Measurements from ENCODE around the gene EOLA1.
"Not testable (repeated sequence)": the region's sequence is repeated elsewhere in the genome, so short reads cannot be mapped to it uniquely, and the experiment has no call there.

The EOLA1 gene

GRCh38 chrX:149549701-149550100 is 8.9 kb downstream of the EOLA1 start, which contains the start of gene HSFX3:
Gene HSFX3 (minus strand): TSS chrX:149549924. CDS start chrX:149549852, 72 bp downstream.
- not testable (repeated sequence) for H3K4me3 Mint-ChIP-seq, ATAC-seq, H3K9me3 Mint-ChIP-seq, H3K4me1 Mint-ChIP-seq, H3K27ac Mint-ChIP-seq, DNase-seq, H3K27me3 Mint-ChIP-seq

GRCh38 chrX:149550454-149550853 is 9.6 kb downstream of the EOLA1 start:
- ATAC-seq (peak; percentile 69), DNase-seq (peak in 1 of 2 donors; percentile 35)
- not testable (repeated sequence) for H3K27ac Mint-ChIP-seq, H3K4me3 Mint-ChIP-seq, H3K9me3 Mint-ChIP-seq, H3K4me1 Mint-ChIP-seq, H3K27me3 Mint-ChIP-seq

GRCh38 chrX:149551245-149551938 is 10.6 kb downstream of the EOLA1 start:
- H3K4me3 Mint-ChIP-seq, DNase-seq, H3K27ac Mint-ChIP-seq, H3K4me1 Mint-ChIP-seq, H3K27me3 Mint-ChIP-seq, H3K9me3 Mint-ChIP-seq: not testable (repeated sequence)
- ATAC-seq, result peak; percentile 78

- H3K27ac Mint-ChIP-seq, DNase-seq, H3K4me1 Mint-ChIP-seq, H3K27me3 Mint-ChIP-seq, H3K4me3 Mint-ChIP-seq, H3K9me3 Mint-ChIP-seq: not testable (repeated sequence)
- peak; percentile 78 for ATAC-seq
These were observed 11.1 kb downstream of the EOLA1 start for GRCh38 chrX:149551939-149552248.

DNA sequence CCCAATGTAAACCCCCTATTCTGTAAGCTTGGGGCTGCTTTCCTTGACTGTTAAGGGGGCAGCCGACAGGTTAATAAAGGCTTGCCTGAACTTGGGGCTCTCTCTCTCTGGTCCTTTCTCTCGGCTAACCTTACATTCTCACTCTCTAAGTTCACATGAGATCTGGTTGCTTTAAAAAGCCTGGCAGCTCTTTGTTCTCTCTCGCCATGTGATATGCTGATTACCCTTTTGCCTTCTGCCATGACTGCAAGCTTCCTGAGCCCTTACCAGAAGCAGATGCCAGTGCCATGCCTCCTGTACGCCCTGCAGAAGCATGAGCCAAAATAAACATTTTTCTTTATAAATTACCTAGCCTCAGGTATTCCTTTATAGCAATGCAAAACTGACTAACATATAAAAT is 14.4 kb downstream of the EOLA1 start:
- H3K9me3 Mint-ChIP-seq, H3K27me3 Mint-ChIP-seq, DNase-seq, ATAC-seq, H3K4me1 Mint-ChIP-seq, H3K27ac Mint-ChIP-seq, H3K4me3 Mint-ChIP-seq: not testable (repeated sequence)

DNA sequence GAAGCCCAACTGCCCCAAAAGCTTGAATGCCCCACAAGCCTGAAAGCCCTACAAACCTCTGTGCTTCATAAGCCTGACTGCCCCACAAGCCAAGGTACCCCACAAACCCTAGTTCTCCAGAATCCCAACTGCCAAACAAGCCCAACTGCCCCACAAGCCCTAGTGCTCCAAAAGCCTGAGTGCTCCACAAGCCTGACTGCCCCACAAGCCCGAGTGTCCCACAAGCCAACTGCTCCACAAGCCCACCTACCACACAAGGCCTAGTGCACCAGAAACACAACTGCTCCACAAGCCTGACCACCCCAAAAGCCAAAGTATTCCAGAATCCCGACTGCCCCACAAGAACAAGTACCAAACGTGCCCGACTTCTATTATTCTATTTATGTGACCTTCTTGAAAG is 22.5 kb downstream of the EOLA1 start:
- H3K27me3 Mint-ChIP-seq, result no peaks in the 10 kb centered on the region

GRCh38 chrX:149567621-149568417 is 27.0 kb downstream of the EOLA1 start:
- no peaks in the 10 kb centered on the region for H3K9me3 Mint-ChIP-seq

More for the DNA sequence above, 22.5 kb downstream of the EOLA1 start:
- H3K27ac Mint-ChIP-seq, result no peak overlapping the region
- ATAC-seq (no peak), DNase-seq (no peak)
- no peaks in the 10 kb centered on the region for H3K4me1 Mint-ChIP-seq
- no peak overlapping the region for H3K4me3 Mint-ChIP-seq
- H3K9me3 Mint-ChIP-seq, result no peaks in the 10 kb centered on the region

DNA sequence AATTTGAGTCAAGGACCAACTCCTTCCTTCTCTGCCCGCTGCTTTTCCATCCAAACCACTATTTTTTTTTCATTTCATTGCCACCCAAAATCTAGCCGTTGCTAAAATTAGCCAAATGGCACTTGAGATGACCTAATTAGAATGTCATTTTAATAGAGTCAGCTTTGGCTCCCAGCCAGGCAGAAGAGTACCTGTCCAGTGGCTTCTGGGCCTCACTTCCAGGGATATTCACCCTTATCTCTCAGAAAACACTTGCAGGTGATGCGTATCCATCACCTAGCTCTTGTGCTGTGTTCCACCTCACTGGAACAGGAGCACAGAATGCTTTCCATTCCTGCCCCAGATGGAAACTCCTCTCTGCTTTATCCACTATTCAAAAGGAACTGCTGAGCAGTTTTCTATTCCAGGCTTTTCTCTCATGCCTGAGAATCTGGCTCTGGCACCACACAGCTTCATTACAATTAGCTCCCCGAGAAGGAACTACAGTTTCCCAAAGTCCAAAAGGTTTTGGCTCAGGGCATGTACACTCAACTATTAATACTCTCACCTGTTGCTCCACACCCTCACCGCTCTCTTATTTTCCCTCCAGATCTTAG is 28.0 kb downstream of the EOLA1 start:
- Mint-ChIP-seq H3K27me3 (no peaks in the 10 kb centered on the region), H3K9me3 (no peaks in the 10 kb centered on the region), H3K4me1 (peaks cover 14% of the 10 kb centered on the region), H3K27ac (no peak overlapping the region), H3K4me3 (no peak overlapping the region)
- DNase-seq, result no peak
- ATAC-seq, result no peak

More at GRCh38 chrX:149567621-149568417, 27.0 kb downstream of the EOLA1 start:
- peaks cover 11% of the 10 kb centered on the region for H3K4me1 Mint-ChIP-seq
- H3K27ac Mint-ChIP-seq, result no peak overlapping the region
- H3K27me3 Mint-ChIP-seq, result no peaks in the 10 kb centered on the region
- ATAC-seq (no peak), DNase-seq (no peak)
- no peak overlapping the region for H3K4me3 Mint-ChIP-seq

- Mint-ChIP-seq H3K4me3 (no peak overlapping the region), H3K4me1 (peaks cover 14% of the 10 kb centered on the region), H3K27ac (no peak overlapping the region), H3K27me3 (no peaks in the 10 kb centered on the region), H3K9me3 (no peaks in the 10 kb centered on the region)
- DNase-seq (peak in 1 of 2 donors; percentile 16), ATAC-seq (peak; percentile 77)
These were observed 29.0 kb downstream of the EOLA1 start for GRCh38 chrX:149569770-149570169.

- no peak for DNase-seq
- ATAC-seq, result no peak
- H3K27ac Mint-ChIP-seq, result no peak overlapping the region
These were observed 29.9 kb downstream of the EOLA1 start for GRCh38 chrX:149570668-149571067.

DNA sequence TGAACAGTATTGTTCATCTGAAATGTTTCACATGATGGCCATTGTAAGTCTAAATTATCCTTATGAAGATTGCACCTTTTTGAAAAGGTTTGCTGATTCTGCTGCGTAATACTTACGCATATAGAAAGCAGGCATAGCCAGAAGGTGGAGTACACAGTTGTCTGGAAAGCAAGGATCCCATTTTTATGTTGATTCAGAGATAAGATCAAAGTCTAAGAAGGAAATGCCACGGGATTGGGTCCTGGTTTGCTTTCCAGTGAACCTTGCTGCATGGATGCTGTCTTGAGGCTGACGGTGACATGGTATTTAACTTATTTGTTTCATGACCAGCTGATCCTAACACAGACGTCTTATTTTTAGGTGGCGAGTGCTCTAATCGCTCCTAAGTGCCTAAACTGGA is 31.0 kb downstream of the EOLA1 start:
- Mint-ChIP-seq H3K4me1 (peaks cover 14% of the 10 kb centered on the region), H3K9me3 (no peaks in the 10 kb centered on the region), H3K27ac (no peak overlapping the region), H3K27me3 (no peaks in the 10 kb centered on the region), H3K4me3 (no peak overlapping the region)
- no peak for DNase-seq
- ATAC-seq, result no peak

More at GRCh38 chrX:149570668-149571067, 29.9 kb downstream of the EOLA1 start:
- Mint-ChIP-seq H3K27me3 (no peaks in the 10 kb centered on the region), H3K4me3 (no peak overlapping the region), H3K9me3 (no peaks in the 10 kb centered on the region), H3K4me1 (peaks cover 14% of the 10 kb centered on the region)

DNA sequence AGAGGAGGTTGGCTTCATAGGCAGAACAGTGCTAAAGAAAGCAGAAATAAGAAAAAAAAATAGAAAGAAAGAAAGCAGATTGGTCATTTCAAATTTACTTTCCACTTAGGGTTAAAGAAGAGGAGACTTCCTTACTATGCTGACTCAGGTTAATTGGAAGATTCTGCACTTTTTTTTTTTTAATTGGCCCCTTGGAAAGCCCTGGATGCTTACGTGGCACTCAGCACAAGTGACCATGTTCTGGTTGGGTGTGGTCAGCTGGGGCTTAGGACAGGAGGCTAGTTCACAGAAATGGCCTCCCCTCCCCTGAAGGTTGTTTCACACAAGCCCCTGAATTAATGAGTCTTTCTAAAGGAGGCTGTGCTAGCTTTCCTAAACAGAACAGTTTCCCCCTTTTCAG is 31.9 kb downstream of the EOLA1 start:
- no peaks in the 10 kb centered on the region for H3K9me3 Mint-ChIP-seq
- DNase-seq, result no peak
- no peak overlapping the region for H3K27ac Mint-ChIP-seq
- H3K27me3 Mint-ChIP-seq, result no peaks in the 10 kb centered on the region
- H3K4me3 Mint-ChIP-seq, result peak overlapping the region in 1 of 2 donors; percentile 39
- ATAC-seq, result no peak
- H3K4me1 Mint-ChIP-seq, result peaks cover 14% of the 10 kb centered on the region

DNA sequence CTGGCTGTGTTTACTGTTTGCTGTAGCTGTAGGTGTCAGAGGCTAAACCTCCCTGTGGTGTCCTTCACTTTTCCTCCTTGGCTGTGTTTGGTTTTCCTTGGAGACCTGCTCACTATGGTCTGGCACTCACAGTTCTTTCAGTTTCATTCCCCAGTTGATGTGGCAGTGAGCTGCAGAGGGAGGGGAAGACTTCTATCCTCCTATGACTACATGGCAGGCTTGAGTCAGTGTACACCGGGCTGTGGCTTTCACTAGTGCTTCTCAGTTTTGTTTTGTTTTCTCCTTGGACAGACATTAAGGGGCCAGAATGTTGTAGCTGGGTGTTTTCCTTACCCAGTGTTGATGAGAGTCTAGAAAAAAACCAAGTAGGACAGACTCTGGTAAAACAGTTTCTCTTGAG is 32.6 kb downstream of the EOLA1 start:
- H3K9me3 Mint-ChIP-seq, H3K27ac Mint-ChIP-seq: not testable (repeated sequence)

DNA sequence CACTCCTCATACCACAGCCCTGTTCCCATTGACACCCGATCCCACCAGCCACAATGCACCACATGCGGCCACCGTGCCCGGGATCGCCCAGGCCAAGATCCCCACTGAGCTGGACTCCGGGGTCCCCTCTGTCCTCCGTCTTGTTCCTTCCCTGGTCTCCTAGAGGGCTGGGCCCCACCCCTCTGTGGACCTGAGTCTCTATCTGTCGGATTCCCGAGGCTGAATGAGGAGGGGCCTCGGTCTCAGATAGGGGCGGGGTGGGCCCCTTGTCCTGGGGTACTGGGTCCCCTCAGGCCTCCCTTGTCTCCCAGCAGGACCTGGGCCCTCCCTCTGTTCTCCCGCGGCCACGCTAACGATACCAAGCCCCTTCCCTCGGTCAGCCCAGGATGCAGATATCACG is 44.8 kb downstream of the EOLA1 start:
- H3K9me3 Mint-ChIP-seq, H3K27me3 Mint-ChIP-seq, H3K27ac Mint-ChIP-seq, H3K4me3 Mint-ChIP-seq, H3K4me1 Mint-ChIP-seq, DNase-seq: not testable (repeated sequence)
- ATAC-seq, result peak; percentile 24

More for the DNA sequence above, 32.6 kb downstream of the EOLA1 start:
- not testable (repeated sequence) for H3K4me3 Mint-ChIP-seq, H3K27me3 Mint-ChIP-seq, DNase-seq
- ATAC-seq, result peak; percentile 99
- H3K4me1 Mint-ChIP-seq, result peaks cover 14% of the 10 kb centered on the region

GRCh38 chrX:149587359-149587758 is 46.5 kb downstream of the EOLA1 start, which contains the start of gene MAGEA9B:
Gene MAGEA9B (minus strand): TSS chrX:149587459. CDS start chrX:149583179, 4,280 bp downstream.
- H3K9me3 Mint-ChIP-seq, H3K4me3 Mint-ChIP-seq: not testable (repeated sequence)

GRCh38 chrX:149590993-149591392 is 50.2 kb downstream of the EOLA1 start:
- H3K4me1 Mint-ChIP-seq, H3K4me3 Mint-ChIP-seq, H3K27me3 Mint-ChIP-seq, DNase-seq, ATAC-seq, H3K9me3 Mint-ChIP-seq, H3K27ac Mint-ChIP-seq: not testable (repeated sequence)

More at GRCh38 chrX:149587359-149587758, 46.5 kb downstream of the EOLA1 start, which contains the start of gene MAGEA9B:
- H3K27ac Mint-ChIP-seq, DNase-seq, H3K4me1 Mint-ChIP-seq, H3K27me3 Mint-ChIP-seq: not testable (repeated sequence)
- ATAC-seq, result peak; percentile 4

Measured in stimulated activated naive CD8-positive, alpha-beta T cell treated with anti-CD3 and anti-CD28 coated beads, Interleukin-15, amount 100 ng/mL, for 72 hours (primary cell).